MCF 10A (cell line): ENCODE results near the gene ZNF697. TPM values are rescaled to one million over a fixed set of nuclear protein-coding genes. Genes with fewer than 3 reads are reported as not detected.
"Not testable (repeated sequence)": the region's sequence is repeated elsewhere in the genome, so short reads cannot be mapped to it uniquely, and the experiment has no call there.

ENCODE experiments used
- Bru-seq: library from RNA; stranded (reverse); fragments of 400-500 nt; gene quantifications from one replicate; lab custom pipeline; 2021; lab: Mats Ljungman, UMichigan
- BruChase-seq, 2 experiments: library from RNA; stranded (reverse); fragments of 400-500 nt; gene quantifications; one replicate each; lab custom pipeline; 2021; lab: Mats Ljungman, UMichigan
- BruUV-seq: library from RNA; stranded (reverse); fragments of 400-500 nt; replicated peaks from 2 replicates; lab custom pipeline; 2021; lab: Mats Ljungman, UMichigan
- CTCF ChIA-PET: fragments of 300-600 bp; sonication (Branson Sonifier 250); formaldehyde crosslinking; extraction: SDS; loops from one replicate; lab custom pipeline; 2021; ENCODE audit warnings: antibody characterized with exemption, inconsistent platforms; lab: Yijun Ruan, JAX
- POLR2A ChIA-PET: fragments of 300-600, 350-650 bp; sonication (Branson Sonifier 250); formaldehyde crosslinking; extraction: SDS; loops from one replicate; lab custom pipeline; 2020; ENCODE audit warnings: antibody characterized with exemption, inconsistent platforms; lab: Yijun Ruan, JAX
- DNase-seq: peaks from one replicate; pipeline ENCODE4 v3.0.0-alpha.2; 2018; ENCODE audit not compliant: unreplicated experiment
- H3K27ac Mint-ChIP-seq: one replicate; pipeline ENCODE4 v1.8.0; 2022; ENCODE audit warnings: mild to moderate bottlenecking, low read depth, mixed read lengths; ENCODE audit not compliant: unreplicated experiment
- H3K27me3 Mint-ChIP-seq: one replicate; pipeline ENCODE4 v1.8.0; 2022; ENCODE audit warnings: mixed read lengths; ENCODE audit not compliant: insufficient read depth, unreplicated experiment
- H3K36me3 Mint-ChIP-seq: one replicate; pipeline ENCODE4 v1.8.0; 2022; ENCODE audit warnings: mild to moderate bottlenecking, moderate library complexity, mixed read lengths; ENCODE audit not compliant: insufficient read depth, unreplicated experiment
- H3K4me1 Mint-ChIP-seq: one replicate; pipeline ENCODE4 v1.8.0; 2022; ENCODE audit warnings: mixed read lengths; ENCODE audit not compliant: insufficient read depth, unreplicated experiment
- H3K4me3 Mint-ChIP-seq: one replicate; pipeline ENCODE4 v1.8.0; 2022; ENCODE audit warnings: mild to moderate bottlenecking, moderate library complexity, mixed read lengths; ENCODE audit not compliant: unreplicated experiment
- H3K9me3 Mint-ChIP-seq: one replicate; pipeline ENCODE4 v1.8.0; 2022; ENCODE audit warnings: mixed read lengths; ENCODE audit not compliant: unreplicated experiment
- CTCF ChIP-seq: fragments of 200-600 bp; IDR thresholded peaks from one replicate; pipeline ENCODE4 v1.8.0; 2022; ENCODE audit warnings: antibody characterized with exemption, mild to moderate bottlenecking; ENCODE audit not compliant: unreplicated experiment
- intact Hi-C: fragments of 100-400 bp; cut with micrococcal nuclease; formaldehyde crosslinking; loops from 2 replicates; pipeline ENCODE4 v1.14.1; 2022
- long read RNA-seq: library from polyadenylated mRNA; stranded (forward); transcript quantifications from one replicate; pipeline ENCODE4 v2.0.0, GENCODE V29; 2022
- total RNA-seq: library from RNA; stranded (reverse); gene quantifications from 2 replicates; pipeline ENCODE4 v1.2.3, GENCODE V29; 2022

The ZNF697 gene
- total RNA-seq (12.2 and 13.2 TPM in 2 replicates), Bru-seq, nascent RNA (percentile 80 among the genes with signal in this experiment), BruChase-seq, experiment 1, labeled RNA remaining after a 6-hour chase (percentile 83 among the genes with signal in this experiment), BruChase-seq, experiment 2, labeled RNA remaining after a 2-hour chase (percentile 82 among the genes with signal in this experiment)
- long read RNA-seq, partial matches to known transcripts: 0 of 5 reads
- long read RNA-seq, other reads (novel, unspliced or antisense): 5 of 5 reads

DNA sequence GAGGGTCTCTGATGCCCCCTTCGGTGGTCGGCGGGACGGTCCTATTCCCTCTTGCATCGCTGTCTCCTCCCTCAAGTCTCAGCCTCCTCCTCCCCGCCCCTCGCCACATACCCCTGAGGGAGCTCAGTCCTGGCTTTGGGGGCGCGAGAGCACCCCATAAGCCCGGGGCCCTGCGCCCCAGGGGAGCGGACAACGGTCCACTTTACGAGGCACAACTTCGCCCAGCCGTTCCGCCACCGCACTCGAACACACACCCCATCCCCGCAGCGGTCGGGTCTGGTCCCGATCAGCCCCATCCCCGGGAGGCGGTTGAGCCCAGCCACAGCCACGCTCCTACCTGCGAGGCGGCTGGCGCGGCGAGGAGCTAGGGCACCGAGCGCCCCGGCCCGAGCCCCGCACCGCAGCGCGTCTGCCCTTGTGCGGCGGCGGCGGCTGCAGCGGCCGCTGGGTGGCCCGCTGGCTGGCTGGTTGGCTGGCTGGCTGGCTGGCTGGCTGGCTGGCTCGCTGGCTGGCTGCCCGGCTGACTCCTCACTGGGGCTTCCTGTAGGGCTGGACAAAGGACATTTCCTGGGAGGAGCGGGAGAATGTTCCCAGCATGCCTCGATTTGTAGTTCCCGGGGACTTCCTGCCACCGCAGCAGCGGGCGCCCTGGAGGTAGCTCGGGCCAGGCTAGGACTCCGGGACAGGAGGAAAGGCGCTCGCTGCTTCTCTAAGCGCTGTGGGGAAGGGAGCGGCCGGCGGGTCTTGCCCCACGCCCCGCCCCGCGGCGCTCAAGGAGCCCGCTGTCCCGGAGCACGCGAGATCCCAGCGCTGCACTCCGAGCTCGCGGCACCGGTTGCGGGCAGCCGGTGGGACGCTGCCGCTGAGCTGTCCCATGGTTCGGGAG is at the start of gene ZNF697:
Gene ZNF697, minus strand, starts transcription at position 533 of the 886 bp plus-strand sequence. CDS start 22,166 bp downstream, outside the sequence.
- CTCF ChIA-PET: interaction anchor here (0.6 to 3.7 kb wide), 17 partner anchors 12 to 1815 kb away, joined by 3 to 51 read pairs (median 3); no protein-coding TSS in a partner anchor
- TF ChIP-seq CTCF: no peak
- intact Hi-C loops: loop anchor here (5.0 kb wide), 1 partner anchor 36 kb away; no protein-coding TSS in a partner anchor
- Mint-ChIP-seq H3K36me3 (no peaks in the 10 kb centered on the region), H3K4me1 (peaks cover 51% of the 10 kb centered on the region), H3K27me3 (peaks cover 14% of the 10 kb centered on the region), H3K27ac (peak within 1 kb of the TSS; percentile 90), H3K4me3 (peak within 1 kb of the TSS; percentile 84), H3K9me3 (no peaks in the 10 kb centered on the region)
- POLR2A ChIA-PET: interaction anchor here (0.6 to 12.4 kb wide), 23 partner anchors 9 to 1669 kb away, joined by 3 to 161 read pairs (median 6); partner anchors contain the start of gene SEC22B
- BruUV-seq: TSS peak; percentile 6
- peak; percentile 97 for DNase-seq

GRCh38 chr1:119697598-119697997 is 49.5 kb upstream of the ZNF697 start:
- no peak overlapping the region for H3K27ac Mint-ChIP-seq
- intact Hi-C loops: no loop called here
- no peak for TF ChIP-seq CTCF
- no TSS peak for BruUV-seq
- H3K9me3 Mint-ChIP-seq: peaks cover 26% of the 10 kb centered on the region
- H3K27me3 Mint-ChIP-seq: no peaks in the 10 kb centered on the region
- no peak overlapping the region for H3K4me3 Mint-ChIP-seq
- H3K36me3 Mint-ChIP-seq: no peaks in the 10 kb centered on the region
- POLR2A ChIA-PET: interaction anchor here (1.1 kb wide), 1 partner anchor 14 kb away, joined by 9 read pairs; the partner anchor contains the start of gene PHGDH
- H3K4me1 Mint-ChIP-seq: peaks cover 7% of the 10 kb centered on the region
- DNase-seq: no peak
- CTCF ChIA-PET: interaction anchor here (0.9 to 1.5 kb wide), 2 partner anchors 22 to 46 kb away, joined by 3 read pairs; no protein-coding TSS in a partner anchor

- H3K27me3 Mint-ChIP-seq, H3K27ac Mint-ChIP-seq, H3K36me3 Mint-ChIP-seq, intact Hi-C loops, H3K4me1 Mint-ChIP-seq, H3K4me3 Mint-ChIP-seq, BruUV-seq: not testable (repeated sequence)
- POLR2A ChIA-PET: interaction anchor here (0.7 to 1.6 kb wide), 5 partner anchors 10 to 19 kb away, joined by 3 to 9 read pairs (median 3); partner anchors contain the start of gene PHGDH
- CTCF ChIA-PET: interaction anchor here (0.7 to 1.5 kb wide), 2 partner anchors 21 to 1736 kb away, joined by 3 read pairs; no protein-coding TSS in a partner anchor
- DNase-seq: peak; percentile 6
- peaks cover 28% of the 10 kb centered on the region for H3K9me3 Mint-ChIP-seq
These were observed 48.8 kb upstream of the ZNF697 start for GRCh38 chr1:119696863-119697262.

- BruUV-seq: no TSS peak
- intact Hi-C loops: no loop called here
- ChIA-PET CTCF (interaction anchor here (0.6 to 3.6 kb wide), 3 partner anchors 15 to 78 kb away, joined by 3 to 33 read pairs (median 4); no protein-coding TSS in a partner anchor), POLR2A (interaction anchor here (0.8 to 6.9 kb wide), 2 partner anchors 16 to 26 kb away, joined by 3 to 52 read pairs; no protein-coding TSS in a partner anchor)
- Mint-ChIP-seq H3K27ac (no peak overlapping the region), H3K9me3 (peaks cover 12% of the 10 kb centered on the region), H3K27me3 (no peaks in the 10 kb centered on the region), H3K4me1 (peaks cover 19% of the 10 kb centered on the region), H3K36me3 (no peaks in the 10 kb centered on the region), H3K4me3 (no peak overlapping the region)
- DNase-seq: no peak
- no peak for TF ChIP-seq CTCF
These were observed 41.4 kb upstream of the ZNF697 start for GRCh38 chr1:119689511-119689910.
